H1 (cell line): ENCODE results near the gene PRDM4. TPM values are rescaled to one million over a fixed set of nuclear protein-coding genes. Genes with fewer than 3 reads are reported as not detected.

ENCODE experiments used
- CTCF ChIA-PET: fragments of 300-600 bp; sonication (Branson Sonifier 250); formaldehyde crosslinking; loops from one replicate; lab custom pipeline; 2021; ENCODE audit not compliant: partially characterized antibody; lab: Charles Lee
- POLR2A ChIA-PET: fragments of 300-600 bp; sonication (Branson Sonifier 250); formaldehyde crosslinking; loops from one replicate; lab custom pipeline; 2021; ENCODE audit warnings: inconsistent platforms; ENCODE audit not compliant: partially characterized antibody; lab: Charles Lee
- DNase-seq, 2 experiments: peaks; one replicate each; pipeline versions ENCODE4 v3.0.0 to v3.0.0-alpha.2; 2010 to 2022; ENCODE audit warnings: low spot score in 2 of 2, low read depth in 1 of 2, mixed read lengths in 1 of 2
- FAIRE-seq: peaks from 2 replicates; lab custom pipeline; 2011; peaks lifted over from hg19 to GRCh38; lab: Jason Lieb, UNC
- H2AFZ ChIP-seq: 2 replicates; pipeline ENCODE4 v1.8.1; 2012; ENCODE audit warnings: low read length, inconsistent platforms
- H2AK5ac ChIP-seq: 2 replicates; pipeline ENCODE4 v1.6.1; 2013; ENCODE audit warnings: low read depth, low read length
- H2BK120ac ChIP-seq: replicated peaks from 2 replicates; pipeline ENCODE3; 2013; ENCODE audit warnings: low read depth, low read length, inconsistent platforms
- H2BK12ac ChIP-seq: 2 replicates; pipeline ENCODE4 v1.6.1; 2013; ENCODE audit warnings: low read depth, low read length
- H2BK15ac ChIP-seq: 2 replicates; pipeline ENCODE4 v1.6.1; 2013; ENCODE audit warnings: low read length
- H2BK20ac ChIP-seq: 2 replicates; pipeline ENCODE4 v1.6.1; 2013; ENCODE audit warnings: low read length
- H2BK5ac ChIP-seq: 2 replicates; pipeline ENCODE4 v1.6.1; 2013; ENCODE audit warnings: low read depth, low read length
- H3K14ac ChIP-seq: 2 replicates; pipeline ENCODE4 v1.6.1; 2013; ENCODE audit warnings: inconsistent platforms; ENCODE audit not compliant: insufficient read length
- H3K18ac ChIP-seq: 2 replicates; pipeline ENCODE4 v1.6.1; 2013; ENCODE audit warnings: low read length; ENCODE audit errors: extremely low read depth
- H3K23ac ChIP-seq: 2 replicates; pipeline ENCODE4 v1.6.1; 2013; ENCODE audit warnings: inconsistent platforms; ENCODE audit not compliant: insufficient read length
- H3K23me2 ChIP-seq: 2 replicates; pipeline ENCODE4 v1.6.1; 2013; ENCODE audit warnings: low read depth, low read length
- H3K27ac ChIP-seq: 2 replicates; pipeline ENCODE4 v1.6.1; 2011; ENCODE audit warnings: low read depth, low read length, inconsistent platforms
- H3K27me3 ChIP-seq, 4 experiments: replicated peaks in 1 of 4; 1 replicate in 1 of 4; 2 replicates in 3 of 4; pipeline versions ENCODE4 v1.6.1 to v1.8.1; 2011 to 2013; ENCODE audit warnings: low read length in 3 of 4, mild to moderate bottlenecking in 3 of 4, inconsistent platforms in 2 of 4, mixed read lengths in 2 of 4, moderate library complexity in 1 of 4; ENCODE audit not compliant: control insufficient read depth in 3 of 4, insufficient read depth in 3 of 4; ENCODE audit errors: extremely low read depth in 1 of 4
- H3K36me3 ChIP-seq, 4 experiments: 2 replicates each; pipeline versions ENCODE4 v1.6.1 to v1.8.1; 2011 to 2013; ENCODE audit warnings: mild to moderate bottlenecking in 4 of 4, low read length in 3 of 4, moderate library complexity in 2 of 4, control low read depth in 1 of 4, inconsistent platforms in 1 of 4; ENCODE audit not compliant: insufficient read depth in 4 of 4, control insufficient read depth in 2 of 4
- H3K4ac ChIP-seq: replicated peaks from 2 replicates; pipeline ENCODE3; 2013; ENCODE audit warnings: low read length, low read depth, mixed read lengths, inconsistent platforms; ENCODE audit not compliant: insufficient read length
- H3K4me1 ChIP-seq, 4 experiments: replicated peaks in 1 of 4; 1 replicate in 1 of 4; 2 replicates in 3 of 4; pipeline versions ENCODE4 v1.6.1 to v1.8.1; 2011 to 2013; ENCODE audit warnings: low read length in 3 of 4, inconsistent platforms in 2 of 4, mixed read lengths in 1 of 4; ENCODE audit not compliant: insufficient read depth in 4 of 4, control insufficient read depth in 3 of 4
- H3K4me2 ChIP-seq, 2 experiments: 2 replicates each; pipeline versions ENCODE4 v1.6.1 to v1.8.1; 2011 to 2013; ENCODE audit warnings: low read depth in 2 of 2, low read length in 2 of 2, control low read depth in 1 of 2, inconsistent platforms in 1 of 2, mild to moderate bottlenecking in 1 of 2; ENCODE audit not compliant: insufficient read depth in 1 of 2
- H3K4me3 ChIP-seq, 4 experiments: fragments of 200-600, 300-600 bp in 1 of 4; sonication (generic), shearing (Covaris generic), sonication (Bioruptor Twin) in 1 of 4; 2 replicates each; pipeline versions ENCODE4 v1.5.1 to v1.8.1; 2011 to 2016; ENCODE audit warnings: low read length in 4 of 4, low read depth in 3 of 4, control low read depth in 2 of 4, inconsistent platforms in 2 of 4, mild to moderate bottlenecking in 2 of 4, mixed read lengths in 1 of 4, moderate library complexity in 1 of 4; ENCODE audit not compliant: insufficient read depth in 2 of 4; ENCODE audit errors: extremely low read depth in 1 of 4
- H3K56ac ChIP-seq: replicated peaks from 2 replicates; pipeline ENCODE3; 2013; ENCODE audit warnings: low read depth, mild to moderate bottlenecking, mixed read lengths, low read length, inconsistent platforms; ENCODE audit not compliant: insufficient read length
- H3K79me1 ChIP-seq: 2 replicates; pipeline ENCODE4 v1.6.1; 2013; ENCODE audit warnings: low read depth, low read length, control low read depth
- H3K79me2 ChIP-seq, 2 experiments: 2 replicates each; pipeline versions ENCODE4 v1.6.1 to v1.8.1; 2012 to 2013; ENCODE audit warnings: low read length in 2 of 2, mild to moderate bottlenecking in 2 of 2, inconsistent platforms in 1 of 2; ENCODE audit not compliant: insufficient read depth in 2 of 2, control insufficient read depth in 1 of 2
- H3K9ac ChIP-seq, 4 experiments: replicated peaks in 1 of 4; 1 replicate in 1 of 4; 2 replicates in 3 of 4; pipeline versions ENCODE4 v1.6.1 to v1.8.1; 2011 to 2013; ENCODE audit warnings: low read depth in 3 of 4, low read length in 3 of 4, control low read depth in 2 of 4, mild to moderate bottlenecking in 2 of 4, moderate library complexity in 2 of 4, inconsistent platforms in 1 of 4; ENCODE audit errors: extremely low read depth in 1 of 4
- H3K9me3 ChIP-seq, 2 experiments: 2 replicates each; pipeline versions ENCODE4 v1.6.1 to v1.8.1; 2012 to 2013; ENCODE audit warnings: mild to moderate bottlenecking in 2 of 2, moderate library complexity in 2 of 2, control low read depth in 1 of 2, inconsistent platforms in 1 of 2, low read depth in 1 of 2, low read length in 1 of 2, mixed read lengths in 1 of 2; ENCODE audit not compliant: insufficient read depth in 2 of 2
- H4K20me1 ChIP-seq, 2 experiments: replicated peaks in 1 of 2; 2 replicates each; pipeline versions ENCODE3 to v1.8.1; 2011 to 2013; ENCODE audit warnings: inconsistent platforms in 2 of 2, low read length in 2 of 2, mild to moderate bottlenecking in 1 of 2; ENCODE audit not compliant: insufficient read depth in 2 of 2, control insufficient read depth in 1 of 2
- H4K5ac ChIP-seq: 2 replicates; pipeline ENCODE4 v1.6.1; 2013; ENCODE audit warnings: low read length, low read depth, mixed read lengths, inconsistent platforms; ENCODE audit not compliant: insufficient read length
- H4K8ac ChIP-seq: 2 replicates; pipeline ENCODE4 v1.8.0; 2013; ENCODE audit warnings: mild to moderate bottlenecking, moderate library complexity, low read length, inconsistent platforms; ENCODE audit not compliant: insufficient read depth; ENCODE audit errors: extremely low read depth
- H4K91ac ChIP-seq: replicated peaks from 2 replicates; pipeline ENCODE3; 2013; ENCODE audit warnings: low read length, mixed read lengths, inconsistent platforms; ENCODE audit not compliant: insufficient read length
- ATF3 ChIP-seq: IDR thresholded peaks from 2 replicates; pipeline ENCODE4 v1.6.1; 2011; ENCODE audit warnings: low read depth, mild to moderate bottlenecking, low read length; ENCODE audit not compliant: insufficient read depth
- CREB1 ChIP-seq: IDR thresholded peaks from 2 replicates; pipeline ENCODE4 v1.6.1; 2012; ENCODE audit warnings: inconsistent platforms
- E2F6 ChIP-seq: IDR thresholded peaks from 2 replicates; pipeline ENCODE4 v1.6.1; 2012; ENCODE audit warnings: inconsistent platforms
- EGR1 ChIP-seq: IDR thresholded peaks from 2 replicates; pipeline ENCODE4 v1.6.1; 2011; ENCODE audit warnings: low read depth, low read length, borderline replicate concordance
- EP300 ChIP-seq, 2 experiments: IDR thresholded peaks; 1 replicate in 1 of 2; 2 replicates in 1 of 2; pipeline ENCODE4 v1.6.1; 2011 to 2012; ENCODE audit warnings: low read depth in 2 of 2, low read length in 2 of 2, mild to moderate bottlenecking in 2 of 2, borderline replicate concordance in 1 of 2, inconsistent platforms in 1 of 2, moderate library complexity in 1 of 2
- EZH2 ChIP-seq: fragments of 200-600 bp; sonication (generic); IDR thresholded peaks from 2 replicates; pipeline ENCODE4 v1.7.1; 2012; ENCODE audit warnings: low read depth, mild to moderate bottlenecking, moderate library complexity, low read length, inconsistent platforms; ENCODE audit not compliant: severe bottlenecking
- POLR2A ChIP-seq, 2 experiments: IDR thresholded peaks; 1 replicate in 1 of 2; 2 replicates in 1 of 2; pipeline ENCODE4 v1.6.1; 2011; ENCODE audit warnings: low read depth in 2 of 2, low read length in 2 of 2, mild to moderate bottlenecking in 2 of 2; ENCODE audit errors: control extremely low read depth in 1 of 2
- SP2 ChIP-seq: IDR thresholded peaks from 2 replicates; pipeline ENCODE4 v1.6.1; 2012; ENCODE audit warnings: mild to moderate bottlenecking, low read length, inconsistent platforms
- SP4 ChIP-seq: IDR thresholded peaks from 2 replicates; pipeline ENCODE4 v1.6.1; 2012; ENCODE audit warnings: low read length, inconsistent platforms
- SUZ12 ChIP-seq: fragments of 200-600 bp; sonication (generic); IDR thresholded peaks from 2 replicates; pipeline ENCODE4 v1.6.1; 2012; ENCODE audit warnings: mild to moderate bottlenecking, inconsistent platforms, low read length, moderate library complexity, mixed read lengths
- TBP ChIP-seq: IDR thresholded peaks from 2 replicates; pipeline ENCODE4 v1.6.1; 2011; ENCODE audit warnings: low read depth, low read length, improper control_type of control experiment
- TEAD4 ChIP-seq: IDR thresholded peaks from 2 replicates; pipeline ENCODE4 v1.6.1; 2012; ENCODE audit warnings: low read depth, low read length, inconsistent platforms, mixed read lengths
- WGBS, 2 experiments: shearing (Covaris generic) in 1 of 2; methylation state at CpG; one replicate each; pipeline versions ENCODE4 v1.1.6 to v1.1.7; 2013 to 2015; ENCODE audit warnings: low lambda C conversion rate in 2 of 2, mixed read lengths in 2 of 2, inconsistent platforms in 1 of 2, low coverage in 1 of 2, missing lambda C conversion rate in 1 of 2; ENCODE audit not compliant: insufficient replicate concordance in 2 of 2, insufficient coverage in 1 of 2, insufficient read length in 1 of 2; ENCODE audit errors: extremely low coverage in 1 of 2, missing lambda C conversion rate in 1 of 2; 5-methylcytosine and 5-hydroxymethylcytosine counted together
- polyA plus RNA-seq, 7 experiments: library from polyadenylated mRNA; depleted of rRNA in 3 of 7; stranded (reverse) in 5 of 7; unstranded in 2 of 7; fragments of >200 nt in 5 of 7; fragments of 200-250 nt in 2 of 7; gene quantifications; 1 replicate in 5 of 7; 2 replicates in 1 of 7; 4 replicates in 1 of 7; pipeline versions ENCODE4 v1.2.1 to v1.2.3, GENCODE V29; 2011 to 2013; ENCODE audit warnings: missing spikeins in 2 of 7, mixed read lengths in 2 of 7
- total RNA-seq: library from RNA; stranded (reverse); fragmentation: NEBNext Ultra II Directional; extraction: Animal tissue kit (Norgen Biotek cat#: 25700); gene quantifications from 2 replicates; pipeline ENCODE4 v1.2.1, GENCODE V29; 2021
- TF ChIP-seq, protein P1 (sequence below): IDR thresholded peaks from 2 replicates; pipeline ENCODE4 v1.6.1; 2011; ENCODE audit warnings: low read length, improper control_type of control experiment

Gene PRDM4
- total and polyA plus RNA-seq, 2 of the 8 experiments (the other 6 are each of a cell fraction or from before 2014, with no cell fraction given), result 10.1 to 17.5 TPM

GRCh38 chr12:107794451-107794850, 33.5 kb upstream of the PRDM4 start:
- Histone ChIP-seq H3K27ac (no peak overlapping the region), H3K79me2 (no peaks in the 10 kb centered on the region), H3K4me2 (no peak overlapping the region), H4K91ac (no peak overlapping the region), H4K5ac (no peak overlapping the region), H3K27me3 (no peaks in the 10 kb centered on the region), H2BK120ac (no peak overlapping the region), H3K56ac (no peak overlapping the region), H2AFZ (no peak overlapping the region), H3K9ac (no peak overlapping the region), H3K23me2 (0 out of 2 replicates have a peak, but pooled peaks cover 2% of the 10 kb centered on the region), H3K4me1 (no peaks in the 10 kb centered on the region), H3K79me1 (no peaks in the 10 kb centered on the region), H4K20me1 (no peaks in the 10 kb centered on the region), H2BK15ac (no peak overlapping the region), H2AK5ac (no peak overlapping the region), H2BK12ac (no peak overlapping the region), H3K4me3 (no peak overlapping the region), H3K18ac (no peak overlapping the region), H3K23ac (no peak overlapping the region), H3K14ac (no peak overlapping the region), H3K4ac (no peak overlapping the region), H3K9me3 (peaks cover 0 to 10% of the 10 kb centered on the region in 2 experiments; a peak in 2 of 4 replicates), H3K36me3 (no peaks in the 10 kb centered on the region), H2BK5ac (no peak overlapping the region), H4K8ac (no peak overlapping the region), H2BK20ac (no peak overlapping the region)
- ChIA-PET POLR2A (no interaction called here), CTCF (no interaction called here)
- WGBS, 2 experiments, result 88% methylated on average over 3 of the region's 3 CpGs; no CpG with 5 or more reads in 1 of the 2 experiments
- FAIRE-seq, result no peak
- DNase-seq, result no peak
- TF ChIP-seq POLR2A (IDR thresholded peaks at IDR 0.05; ENCODE audit: control extremely low read depth in 1 of 2, low read depth in 2 of 2, low read length in 2 of 2), result no peak
- TF ChIP-seq SUZ12, result no peak
- no peak for TF ChIP-seq EP300 (IDR thresholded peaks at IDR 0.05; ENCODE audit: borderline replicate concordance in 1 of 2, low read depth in 2 of 2, low read length in 2 of 2)
- no peak for TF ChIP-seq TBP
- no peak for TF ChIP-seq CREB1
- TF ChIP-seq SP4, result no peak
- no peak for TF ChIP-seq SP2
- no peak for TF ChIP-seq EGR1
- no peak for TF ChIP-seq ATF3
- no peak for TF ChIP-seq TEAD4
- TF ChIP-seq, protein P1, sequence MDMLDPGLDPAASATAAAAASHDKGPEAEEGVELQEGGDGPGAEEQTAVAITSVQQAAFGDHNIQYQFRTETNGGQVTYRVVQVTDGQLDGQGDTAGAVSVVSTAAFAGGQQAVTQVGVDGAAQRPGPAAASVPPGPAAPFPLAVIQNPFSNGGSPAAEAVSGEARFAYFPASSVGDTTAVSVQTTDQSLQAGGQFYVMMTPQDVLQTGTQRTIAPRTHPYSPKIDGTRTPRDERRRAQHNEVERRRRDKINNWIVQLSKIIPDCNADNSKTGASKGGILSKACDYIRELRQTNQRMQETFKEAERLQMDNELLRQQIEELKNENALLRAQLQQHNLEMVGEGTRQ, result no peak
- no peak for TF ChIP-seq EZH2
- no peak for TF ChIP-seq E2F6
